WI38 (cell line): ENCODE results near the gene RFWD3.

ENCODE experiments used
- H3K4me3 ChIP-seq: 2 replicates; pipeline ENCODE4 v1.5.1; 2011; ENCODE audit warnings: low read depth, mild to moderate bottlenecking, control low read depth, low read length
- CTCF ChIP-seq: IDR thresholded peaks from 2 replicates; pipeline ENCODE4 v1.5.1; 2012; ENCODE audit warnings: low read depth, mild to moderate bottlenecking, control low read depth, low read length

The RFWD3 gene

GRCh38 chr16:74591876-74592650, 74.6 kb downstream of the RFWD3 start:
- TF ChIP-seq CTCF = no peak

GRCh38 chr16:74586948-74587347, 79.7 kb downstream of the RFWD3 start:
- no peak for TF ChIP-seq CTCF
- no peak overlapping the region for H3K4me3 ChIP-seq

More at GRCh38 chr16:74591876-74592650, 74.6 kb downstream of the RFWD3 start:
- H3K4me3 ChIP-seq = no peak overlapping the region

GRCh38 chr16:74585846-74586443, 80.7 kb downstream of the RFWD3 start:
- H3K4me3 ChIP-seq = no peak overlapping the region
- no peak for TF ChIP-seq CTCF

GRCh38 chr16:74583926-74584666, 82.6 kb downstream of the RFWD3 start:
- H3K4me3 ChIP-seq = no peak overlapping the region
- no peak for TF ChIP-seq CTCF

GRCh38 chr16:74582970-74583369, 83.7 kb downstream of the RFWD3 start:
- no peak overlapping the region for H3K4me3 ChIP-seq
- no peak for TF ChIP-seq CTCF

- no peak overlapping the region for H3K4me3 ChIP-seq
- TF ChIP-seq CTCF = no peak
These were observed 85.8 kb downstream of the RFWD3 start for GRCh38 chr16:74580833-74581232.

- H3K4me3 ChIP-seq = no peak overlapping the region
- TF ChIP-seq CTCF = no peak
These were observed 87.8 kb downstream of the RFWD3 start for GRCh38 chr16:74578838-74579237.
